ENCODE measurements around the gene WDR93.
"Not testable (repeated sequence)": the region's sequence is repeated elsewhere in the genome, so short reads cannot be mapped to it uniquely, and the experiment has no call there.

The WDR93 gene

GRCh38 chr15:89775815-89776214 lies 85.2 kb downstream of the WDR93 start:
- no peak for DNase-seq

GRCh38 chr15:89776274-89777072 lies 85.9 kb downstream of the WDR93 start, which contains the start of gene MESP2:
TSS of gene MESP2 (plus strand) at chr15:89776332. CDS start at chr15:89776358, 26 bp downstream.
- DNase-seq = peak; percentile 31

GRCh38 chr15:89777073-89777751 lies 86.6 kb downstream of the WDR93 start:
- DNase-seq = no peak

- no peak for DNase-seq
Observed at GRCh38 chr15:89777782-89778380, 87.3 kb downstream of the WDR93 start.

- DNase-seq = no peak
Observed at GRCh38 chr15:89778861-89779260, 88.2 kb downstream of the WDR93 start.

GRCh38 chr15:89780601-89781000 lies 90.0 kb downstream of the WDR93 start:
- no peak for DNase-seq

- DNase-seq = no peak
Observed at GRCh38 chr15:89781055-89781454, 90.4 kb downstream of the WDR93 start.

- DNase-seq = no peak
Observed at GRCh38 chr15:89781891-89782618, 91.4 kb downstream of the WDR93 start.

GRCh38 chr15:89782619-89782950 lies 92.0 kb downstream of the WDR93 start:
- not testable (repeated sequence) for DNase-seq

- no peak for DNase-seq
Observed at GRCh38 chr15:89783111-89783860, 92.7 kb downstream of the WDR93 start.

- no peak for DNase-seq
Observed at GRCh38 chr15:89783861-89784685, 93.5 kb downstream of the WDR93 start.

GRCh38 chr15:89784686-89784960 lies 94.0 kb downstream of the WDR93 start:
- no peak for DNase-seq

- no peak for DNase-seq
Observed at GRCh38 chr15:89785064-89785773, 94.6 kb downstream of the WDR93 start.

GRCh38 chr15:89785774-89786140 lies 95.1 kb downstream of the WDR93 start:
- DNase-seq = no peak

- DNase-seq = no peak
Observed at GRCh38 chr15:89787944-89788343, 97.3 kb downstream of the WDR93 start.

- not testable (repeated sequence) for DNase-seq
Observed at GRCh38 chr15:89788585-89788984, 98.0 kb downstream of the WDR93 start.

GRCh38 chr15:89790206-89790605 lies 99.6 kb downstream of the WDR93 start:
- DNase-seq = no peak

- no peak for DNase-seq
Observed at GRCh38 chr15:89790661-89791060, 100.0 kb downstream of the WDR93 start.

GRCh38 chr15:89792106-89792805 lies 101.6 kb downstream of the WDR93 start:
- DNase-seq = no peak
